OCI-LY7 (cell line): Measurements from ENCODE around the gene PCDHB14.

Experiments
- CTCF ChIP-seq: fragments of 200-600 bp; sonication (generic); conservative IDR thresholded peaks from 2 replicates; pipeline ENCODE4 v1.5.1; 2014; ENCODE audit warnings: mild to moderate bottlenecking, antibody characterized with exemption, low read length, moderate library complexity, mixed read lengths
- EZH2phosphoT487 ChIP-seq: fragments of 200-600 bp; sonication (generic); IDR thresholded peaks from 2 replicates; pipeline ENCODE4 v1.6.1; 2018; ENCODE audit warnings: low read depth, borderline replicate concordance, mild to moderate bottlenecking, mixed run types, antibody characterized with exemption, low read length, moderate library complexity, mixed read lengths

- peak; percentile 48 for TF ChIP-seq CTCF
- no peak for TF ChIP-seq EZH2phosphoT487
These were observed 27.4 kb downstream of the PCDHB14 start for GRCh38 chr5:141250576-141250975.
